HCT116 (cell line): Measurements from ENCODE around the gene RFPL4A. TPM values are rescaled to one million over a fixed set of nuclear protein-coding genes. Genes with fewer than 3 reads are reported as not detected.

Experiments
- ATAC-seq: fragments of 200-7000 bp; cut with Tn5 transposase; 2 replicates; pipeline ENCODE4 v1.9.1; 2020; ENCODE audit warnings: mild to moderate bottlenecking, moderate library complexity
- BruUV-seq: library from RNA; stranded (reverse); fragments of 400-500 nt; replicated peaks from 2 replicates; lab custom pipeline; 2021; lab: Mats Ljungman, UMichigan
- CTCF ChIA-PET: fragments of 300-600 bp; sonication (Branson Sonifier 250); formaldehyde crosslinking; loops from one replicate; lab custom pipeline; 2021; ENCODE audit warnings: antibody characterized with exemption; lab: Charles Lee
- POLR2A ChIA-PET: fragments of 300-600, 350-600 bp; sonication (Branson Sonifier 250); formaldehyde crosslinking; loops from one replicate; lab custom pipeline; 2021; ENCODE audit warnings: antibody characterized with exemption; lab: Charles Lee
- RAD21 ChIA-PET, 2 experiments: fragments of 300-600 bp; sonication (Branson Sonifier 250); formaldehyde crosslinking; loops; one replicate each; lab custom pipeline; 2023; ENCODE audit warnings: low total read pairs in 2 of 2; ENCODE audit not compliant: uncharacterized antibody in 2 of 2, unreplicated experiment in 2 of 2, low non-redundant PET in 1 of 2; lab: Charles Lee
- DNase-seq: peaks from one replicate; pipeline ENCODE4 v3.0.0-alpha.2; 2010; ENCODE audit warnings: low read depth, low spot score
- H2AFZ ChIP-seq: fragments of 200-600 bp; shearing (Covaris generic), sonication (generic); 2 replicates; pipeline ENCODE4 v1.6.1; 2017; ENCODE audit warnings: low read depth, mixed run types, mixed read lengths, antibody characterized with exemption, low read length; ENCODE audit not compliant: poor library complexity, severe bottlenecking
- H3K27ac ChIP-seq: 2 replicates; pipeline ENCODE4 v1.5.1; 2012; ENCODE audit warnings: low read depth, low read length
- H3K27me3 ChIP-seq: fragments of 200-600 bp; sonication (generic); 2 replicates; pipeline ENCODE4 v1.6.1; 2016; ENCODE audit warnings: mixed run types, low read length, mixed read lengths; ENCODE audit not compliant: insufficient read depth
- H3K36me3 ChIP-seq, 2 experiments: fragments of 200-500 bp in 1 of 2; fragments of 200-600 bp in 1 of 2; sonication (Bioruptor generic) in 1 of 2; sonication (generic) in 1 of 2; 2 replicates each; pipeline versions ENCODE4 v1.5.1 to v1.6.1; 2014 to 2016; ENCODE audit warnings: low read length in 2 of 2, inconsistent platforms in 1 of 2, mixed read lengths in 1 of 2, mixed run types in 1 of 2; ENCODE audit not compliant: insufficient read depth in 2 of 2, control insufficient read depth in 1 of 2
- H3K4me1 ChIP-seq, 2 experiments: fragments of 200-600 bp in 1 of 2; sonication (generic) in 1 of 2; 2 replicates each; pipeline versions ENCODE4 v1.5.1 to v1.6.1; 2012 to 2017; ENCODE audit warnings: low read length in 2 of 2, inconsistent platforms in 1 of 2, mild to moderate bottlenecking in 1 of 2, mixed read lengths in 1 of 2, mixed run types in 1 of 2, moderate library complexity in 1 of 2; ENCODE audit not compliant: insufficient read depth in 2 of 2, control insufficient read depth in 1 of 2
- H3K4me2 ChIP-seq: fragments of 200-600 bp; sonication (generic); 2 replicates; pipeline ENCODE4 v1.6.1; 2017; ENCODE audit warnings: mixed run types, low read length, mixed read lengths
- H3K4me3 ChIP-seq, 2 experiments: fragments of 200-600 bp in 1 of 2; sonication (generic) in 1 of 2; replicated peaks in 1 of 2; 2 replicates each; pipeline ENCODE4 v1.5.1; 2011 to 2016; ENCODE audit warnings: low read length in 2 of 2, control low read depth in 1 of 2, low read depth in 1 of 2, mild to moderate bottlenecking in 1 of 2, mixed read lengths in 1 of 2, mixed run types in 1 of 2
- H3K79me2 ChIP-seq: fragments of 200-600 bp; sonication (generic); 2 replicates; pipeline ENCODE4 v1.6.1; 2017; ENCODE audit warnings: mild to moderate bottlenecking, mixed run types, low read length, moderate library complexity, mixed read lengths; ENCODE audit not compliant: insufficient read depth
- H3K9ac ChIP-seq: fragments of 200-600 bp; sonication (generic); 2 replicates; pipeline ENCODE4 v1.6.1; 2016; ENCODE audit warnings: low read length, mixed read lengths
- H3K9me2 ChIP-seq: fragments of 200-600 bp; sonication (generic), shearing (Covaris generic); 2 replicates; pipeline ENCODE4 v1.6.1; 2017; ENCODE audit warnings: mixed run types, mild to moderate bottlenecking, moderate library complexity; ENCODE audit not compliant: insufficient read depth
- H3K9me3 ChIP-seq, 2 experiments: fragments of 200-500 bp in 1 of 2; fragments of 200-600 bp in 1 of 2; sonication (Bioruptor generic) in 1 of 2; sonication (generic) in 1 of 2; 2 replicates each; pipeline ENCODE4 v1.6.1; 2014 to 2017; ENCODE audit warnings: low read length in 2 of 2, mixed read lengths in 2 of 2, inconsistent platforms in 1 of 2, low read depth in 1 of 2, mild to moderate bottlenecking in 1 of 2, mixed run types in 1 of 2, moderate library complexity in 1 of 2; ENCODE audit not compliant: control insufficient read depth in 1 of 2, insufficient read depth in 1 of 2
- H4K20me1 ChIP-seq: fragments of 200-600 bp; sonication (generic), shearing (Covaris generic); 2 replicates; pipeline ENCODE4 v1.6.1; 2017; ENCODE audit warnings: mixed run types, mild to moderate bottlenecking, moderate library complexity; ENCODE audit not compliant: insufficient read depth
- CBX3 ChIP-seq: IDR thresholded peaks from 2 replicates; pipeline ENCODE4 v1.6.1; 2012; ENCODE audit warnings: low read depth
- CTCF ChIP-seq, 3 experiments: fragments of 200-600 bp in 1 of 3; sonication (generic) in 1 of 3; IDR thresholded peaks in 2 of 3; conservative IDR thresholded peaks in 1 of 3; 2 replicates each; pipeline ENCODE4 v1.5.1; 2012 to 2017; ENCODE audit warnings: low read depth in 2 of 3, low read length in 2 of 3, antibody characterized with exemption in 1 of 3, borderline replicate concordance in 1 of 3, control low read depth in 1 of 3, mild to moderate bottlenecking in 1 of 3, mixed read lengths in 1 of 3, mixed run types in 1 of 3, moderate library complexity in 1 of 3; ENCODE audit not compliant: insufficient read depth in 1 of 3
- EGR1 ChIP-seq: IDR thresholded peaks from 2 replicates; pipeline ENCODE4 v1.6.1; 2012; ENCODE audit warnings: low read depth
- ELF1 ChIP-seq: IDR thresholded peaks from 2 replicates; pipeline ENCODE4 v1.6.1; 2012; ENCODE audit warnings: low read depth, borderline replicate concordance
- EZH2 ChIP-seq: fragments of 200-600 bp; sonication (generic); IDR thresholded peaks from 2 replicates; pipeline ENCODE4 v1.6.1; 2017; ENCODE audit warnings: antibody characterized with exemption, mixed run types
- EZH2phosphoT487 ChIP-seq: fragments of 200-600 bp; IDR thresholded peaks from 2 replicates; pipeline ENCODE4 v1.6.1; 2018; ENCODE audit warnings: antibody characterized with exemption, borderline replicate concordance
- FOSL1 ChIP-seq: IDR thresholded peaks from 2 replicates; pipeline ENCODE4 v1.6.1; 2012; ENCODE audit warnings: low read depth
- JUND ChIP-seq: IDR thresholded peaks from 2 replicates; pipeline ENCODE4 v1.6.1; 2012
- POLR2A ChIP-seq: IDR thresholded peaks from 2 replicates; pipeline ENCODE4 v1.7.0; 2011; ENCODE audit warnings: borderline replicate concordance; ENCODE audit not compliant: insufficient read depth, insufficient read length; ENCODE audit errors: extremely low read depth
- POLR2AphosphoS5 ChIP-seq: IDR thresholded peaks from 2 replicates; pipeline ENCODE4 v1.6.1; 2011; ENCODE audit warnings: mild to moderate bottlenecking, low read depth, low read length, moderate library complexity
- RAD21 ChIP-seq: IDR thresholded peaks from 2 replicates; pipeline ENCODE4 v1.6.1; 2012; ENCODE audit warnings: low read depth, mild to moderate bottlenecking
- REST ChIP-seq: IDR thresholded peaks from 2 replicates; pipeline ENCODE4 v1.6.1; 2012; ENCODE audit warnings: low read depth
- SIN3A ChIP-seq: IDR thresholded peaks from 2 replicates; pipeline ENCODE4 v1.6.1; 2012; ENCODE audit warnings: low read depth
- SP1 ChIP-seq: IDR thresholded peaks from 2 replicates; pipeline ENCODE4 v1.6.1; 2012; ENCODE audit warnings: low read depth
- TCF7L2 ChIP-seq: IDR thresholded peaks from 2 replicates; pipeline ENCODE4 v1.7.0; 2011; ENCODE audit warnings: borderline replicate concordance, inconsistent platforms; ENCODE audit not compliant: insufficient read depth, insufficient read length; ENCODE audit errors: extremely low read depth
- YY1 ChIP-seq: IDR thresholded peaks from 2 replicates; pipeline ENCODE4 v1.6.1; 2011; ENCODE audit warnings: low read length, low read depth, moderate library complexity, mild to moderate bottlenecking; ENCODE audit not compliant: insufficient replicate concordance; ENCODE audit errors: extremely low read depth
- ZFX ChIP-seq: fragments of 450-650 bp; IDR thresholded peaks from 2 replicates; pipeline ENCODE4 v1.6.1; 2017
- ZNF274 ChIP-seq: fragments of 200-500 bp; sonication (Bioruptor generic); IDR thresholded peaks from 2 replicates; pipeline ENCODE4 v1.6.1; 2014; ENCODE audit warnings: mild to moderate bottlenecking, low read depth, low read length, inconsistent platforms
- intact Hi-C: fragments of 100-400 bp; cut with micrococcal nuclease; formaldehyde crosslinking; loops from 2 replicates; pipeline ENCODE4 v1.10.0; 2022
- total RNA-seq: library from RNA; stranded (reverse); gene quantifications from one replicate; pipeline ENCODE4 v1.2.1, GENCODE V29; 2021; ENCODE audit not compliant: unreplicated experiment
- TF ChIP-seq, protein P1 (sequence below): IDR thresholded peaks from 2 replicates; pipeline ENCODE4 v1.6.1; 2012

Gene RFPL4A
- total RNA-seq, 1 experiment from 2014 or later: not detected

DNA sequence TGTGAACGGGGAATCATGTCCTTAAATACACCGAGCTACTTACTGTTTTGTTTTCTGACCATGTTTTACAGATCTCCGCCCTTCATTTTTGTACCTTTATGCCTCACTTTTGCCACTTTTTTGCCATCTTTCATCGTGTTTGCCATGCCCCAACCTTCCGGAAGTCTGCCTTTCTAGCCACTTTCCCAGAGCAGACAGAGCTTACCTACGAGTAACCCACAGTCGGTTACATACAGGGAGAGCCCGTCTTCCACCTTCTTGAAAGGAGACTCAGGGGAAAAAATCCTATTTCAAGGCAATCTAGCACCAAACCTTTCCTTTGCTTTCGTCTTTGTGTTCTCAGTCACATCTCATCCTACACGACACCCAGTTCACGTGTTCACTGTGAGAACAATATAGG is 36.1 kb downstream of the RFPL4A start:
- H3K27ac ChIP-seq: no peak overlapping the region
- TF ChIP-seq EZH2phosphoT487 (no peak), TCF7L2 (no peak), CTCF (IDR thresholded peaks at IDR 0.05 in 2 of 3, conservative IDR thresholded peaks at IDR 0.05 in 1 of 3; ENCODE audit: borderline replicate concordance in 1 of 3, insufficient read depth in 1 of 3, low read depth in 2 of 3, low read length in 2 of 3) (no peak), POLR2A (no peak), JUND (no peak), EZH2 (no peak), SP1 (no peak), ZNF274 (no peak), ZFX (no peak), FOSL1 (no peak), YY1 (no peak), SIN3A (no peak), REST (no peak), ELF1 (no peak), POLR2AphosphoS5 (no peak), EGR1 (no peak), RAD21 (no peak), CBX3 (no peak)
- TF ChIP-seq, protein P1, sequence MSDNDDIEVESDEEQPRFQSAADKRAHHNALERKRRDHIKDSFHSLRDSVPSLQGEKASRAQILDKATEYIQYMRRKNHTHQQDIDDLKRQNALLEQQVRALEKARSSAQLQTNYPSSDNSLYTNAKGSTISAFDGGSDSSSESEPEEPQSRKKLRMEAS: no peak
- H3K9ac ChIP-seq: no peak overlapping the region
- H3K36me3 ChIP-seq: no peaks in the 10 kb centered on the region
- DNase-seq (no peak), ATAC-seq (no peak)
- H3K4me2 ChIP-seq: no peak overlapping the region
- no peak overlapping the region for H2AFZ ChIP-seq
- H3K4me1 ChIP-seq: no peaks in the 10 kb centered on the region
- no peaks in the 10 kb centered on the region for H3K27me3 ChIP-seq
- H3K79me2 ChIP-seq: no peaks in the 10 kb centered on the region
- no TSS peak for BruUV-seq
- H3K9me3 ChIP-seq: no peaks in the 10 kb centered on the region
- H3K4me3 ChIP-seq: no peak overlapping the region
- no peaks in the 10 kb centered on the region for H4K20me1 ChIP-seq
- RAD21 ChIA-PET: no interaction called here
- POLR2A ChIA-PET: no interaction called here
- no peaks in the 10 kb centered on the region for H3K9me2 ChIP-seq
- intact Hi-C loops: no loop called here
- CTCF ChIA-PET: interaction anchor here (0.8 kb wide), 1 partner anchor 142 kb away, joined by 3 read pairs; no protein-coding TSS in a partner anchor
